Fibroblast of skin of right biceps (primary cell): ENCODE results near the gene KANSL1.
"Not testable (repeated sequence)": the region's sequence is repeated elsewhere in the genome, so short reads cannot be mapped to it uniquely, and the experiment has no call there.

Experiments
- DNase-seq: peaks from one replicate; pipeline ENCODE4 v3.0.0-alpha.2; 2013

The KANSL1 gene

DNA sequence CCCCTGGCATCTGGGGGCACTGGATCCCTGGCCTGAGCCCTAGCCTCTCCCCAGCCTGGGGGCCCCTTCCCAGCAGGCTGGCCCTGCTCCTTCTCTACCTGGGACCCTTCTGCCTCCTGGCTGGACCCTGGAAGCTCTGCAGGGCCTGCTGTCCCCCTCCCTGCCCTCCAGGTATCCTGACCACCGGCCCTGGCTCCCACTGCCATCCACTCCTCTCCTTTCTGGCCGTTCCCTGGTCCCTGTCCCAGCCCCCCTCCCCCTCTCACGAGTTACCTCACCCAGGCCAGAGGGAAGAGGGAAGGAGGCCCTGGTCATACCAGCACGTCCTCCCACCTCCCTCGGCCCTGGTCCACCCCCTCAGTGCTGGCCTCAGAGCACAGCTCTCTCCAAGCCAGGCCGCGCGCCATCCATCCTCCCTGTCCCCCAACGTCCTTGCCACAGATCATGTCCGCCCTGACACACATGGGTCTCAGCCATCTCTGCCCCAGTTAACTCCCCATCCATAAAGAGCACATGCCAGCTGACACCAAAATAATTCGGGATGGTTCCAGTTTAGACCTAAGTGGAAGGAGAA lies 180.6 kb downstream of the KANSL1 start:
- no peak for DNase-seq

DNA sequence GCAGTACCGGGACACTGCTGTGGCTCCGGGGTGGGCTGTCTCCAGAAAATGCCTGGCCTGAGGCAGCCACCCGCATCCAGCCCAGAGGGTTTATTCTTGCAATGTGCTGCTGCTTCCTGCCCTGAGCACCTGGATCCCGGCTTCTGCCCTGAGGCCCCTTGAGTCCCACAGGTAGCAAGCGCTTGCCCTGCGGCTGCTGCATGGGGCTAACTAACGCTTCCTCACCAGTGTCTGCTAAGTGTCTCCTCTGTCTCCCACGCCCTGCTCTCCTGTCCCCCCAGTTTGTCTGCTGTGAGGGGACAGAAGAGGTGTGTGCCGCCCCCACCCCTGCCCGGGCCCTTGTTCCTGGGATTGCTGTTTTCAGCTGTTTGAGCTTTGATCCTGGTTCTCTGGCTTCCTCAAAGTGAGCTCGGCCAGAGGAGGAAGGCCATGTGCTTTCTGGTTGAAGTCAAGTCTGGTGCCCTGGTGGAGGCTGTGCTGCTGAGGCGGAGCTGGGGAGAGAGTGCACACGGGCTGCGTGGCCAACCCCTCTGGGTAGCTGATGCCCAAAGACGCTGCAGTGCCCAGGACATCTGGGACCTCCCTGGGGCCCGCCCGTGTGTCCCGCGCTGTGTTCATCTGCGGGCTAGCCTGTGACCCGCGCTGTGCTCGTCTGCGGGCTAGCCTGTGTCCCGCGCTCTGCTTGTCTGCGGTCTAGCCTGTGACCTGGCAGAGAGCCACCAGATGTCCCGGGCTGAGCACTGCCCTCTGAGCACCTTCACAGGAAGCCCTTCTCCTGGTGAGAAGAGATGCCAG lies 181.3 kb downstream of the KANSL1 start:
- DNase-seq: no peak

DNA sequence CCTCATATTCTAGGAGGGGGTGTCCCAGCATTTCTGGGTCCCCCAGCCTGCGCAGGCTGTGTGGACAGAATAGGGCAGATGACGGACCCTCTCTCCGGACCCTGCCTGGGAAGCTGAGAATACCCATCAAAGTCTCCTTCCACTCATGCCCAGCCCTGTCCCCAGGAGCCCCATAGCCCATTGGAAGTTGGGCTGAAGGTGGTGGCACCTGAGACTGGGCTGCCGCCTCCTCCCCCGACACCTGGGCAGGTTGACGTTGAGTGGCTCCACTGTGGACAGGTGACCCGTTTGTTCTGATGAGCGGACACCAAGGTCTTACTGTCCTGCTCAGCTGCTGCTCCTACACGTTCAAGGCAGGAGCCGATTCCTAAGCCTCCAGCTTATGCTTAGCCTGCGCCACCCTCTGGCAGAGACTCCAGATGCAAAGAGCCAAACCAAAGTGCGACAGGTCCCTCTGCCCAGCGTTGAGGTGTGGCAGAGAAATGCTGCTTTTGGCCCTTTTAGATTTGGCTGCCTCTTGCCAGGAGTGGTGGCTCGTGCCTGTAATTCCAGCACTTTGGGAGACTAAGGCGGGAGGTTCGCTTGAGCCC lies 182.5 kb downstream of the KANSL1 start:
- no peak for DNase-seq

DNA sequence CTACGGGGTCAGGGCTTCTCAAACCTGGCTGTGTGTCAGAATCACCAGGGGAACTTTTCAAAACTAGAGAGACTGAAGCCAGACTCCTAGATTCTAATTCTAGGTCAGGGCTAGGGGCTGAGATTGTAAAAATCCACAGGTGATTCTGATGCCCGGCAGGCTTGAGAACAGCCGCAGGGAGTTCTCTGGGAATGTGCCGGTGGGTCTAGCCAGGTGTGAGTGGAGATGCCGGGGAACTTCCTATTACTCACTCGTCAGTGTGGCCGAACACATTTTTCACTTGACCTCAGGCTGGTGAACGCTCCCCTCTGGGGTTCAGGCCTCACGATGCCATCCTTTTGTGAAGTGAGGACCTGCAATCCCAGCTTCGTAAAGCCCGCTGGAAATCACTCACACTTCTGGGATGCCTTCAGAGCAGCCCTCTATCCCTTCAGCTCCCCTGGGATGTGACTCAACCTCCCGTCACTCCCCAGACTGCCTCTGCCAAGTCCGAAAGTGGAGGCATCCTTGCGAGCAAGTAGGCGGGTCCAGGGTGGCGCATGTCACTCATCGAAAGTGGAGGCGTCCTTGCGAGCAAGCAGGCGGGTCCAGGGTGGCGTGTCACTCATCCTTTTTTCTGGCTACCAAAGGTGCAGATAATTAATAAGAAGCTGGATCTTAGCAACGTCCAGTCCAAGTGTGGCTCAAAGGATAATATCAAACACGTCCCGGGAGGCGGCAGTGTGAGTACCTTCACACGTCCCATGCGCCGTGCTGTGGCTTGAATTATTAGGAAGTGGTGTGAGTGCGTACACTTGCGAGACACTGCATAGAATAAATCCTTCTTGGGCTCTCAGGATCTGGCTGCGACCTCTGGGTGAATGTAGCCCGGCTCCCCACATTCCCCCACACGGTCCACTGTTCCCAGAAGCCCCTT lies 183.3 kb downstream of the KANSL1 start:
- no peak for DNase-seq

DNA sequence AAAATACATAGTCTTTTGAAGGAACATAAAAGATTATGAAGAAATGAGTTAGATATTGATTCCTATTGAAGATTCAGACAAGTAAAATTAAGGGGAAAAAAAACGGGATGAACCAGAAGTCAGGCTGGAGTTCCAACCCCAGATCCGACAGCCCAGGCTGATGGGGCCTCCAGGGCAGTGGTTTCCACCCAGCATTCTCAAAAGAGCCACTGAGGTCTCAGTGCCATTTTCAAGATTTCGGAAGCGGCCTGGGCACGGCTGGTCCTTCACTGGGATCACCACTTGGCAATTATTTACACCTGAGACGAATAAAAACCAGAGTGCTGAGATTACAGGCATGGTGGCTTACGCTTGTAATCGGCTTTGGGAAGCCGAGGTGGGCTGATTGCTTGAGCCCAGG lies 184.6 kb downstream of the KANSL1 start:
- no peak for DNase-seq

DNA sequence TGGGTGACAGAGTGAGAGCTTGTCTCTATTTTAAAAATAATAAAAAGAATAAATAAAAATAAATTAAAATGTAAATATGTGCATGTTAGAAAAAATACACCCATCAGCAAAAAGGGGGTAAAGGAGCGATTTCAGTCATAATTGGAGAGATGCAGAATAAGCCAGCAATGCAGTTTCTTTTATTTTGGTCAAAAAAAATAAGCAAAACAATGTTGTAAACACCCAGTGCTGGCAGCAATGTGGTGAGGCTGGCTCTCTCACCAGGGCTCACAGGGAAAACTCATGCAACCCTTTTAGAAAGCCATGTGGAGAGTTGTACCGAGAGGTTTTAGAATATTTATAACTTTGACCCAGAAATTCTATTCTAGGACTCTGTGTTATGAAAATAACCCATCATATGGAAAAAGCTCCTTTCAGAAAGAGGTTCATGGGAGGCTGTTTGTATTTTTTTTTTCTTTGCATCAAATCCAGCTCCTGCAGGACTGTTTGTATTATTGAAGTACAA lies 185.7 kb downstream of the KANSL1 start:
- DNase-seq: no peak

DNA sequence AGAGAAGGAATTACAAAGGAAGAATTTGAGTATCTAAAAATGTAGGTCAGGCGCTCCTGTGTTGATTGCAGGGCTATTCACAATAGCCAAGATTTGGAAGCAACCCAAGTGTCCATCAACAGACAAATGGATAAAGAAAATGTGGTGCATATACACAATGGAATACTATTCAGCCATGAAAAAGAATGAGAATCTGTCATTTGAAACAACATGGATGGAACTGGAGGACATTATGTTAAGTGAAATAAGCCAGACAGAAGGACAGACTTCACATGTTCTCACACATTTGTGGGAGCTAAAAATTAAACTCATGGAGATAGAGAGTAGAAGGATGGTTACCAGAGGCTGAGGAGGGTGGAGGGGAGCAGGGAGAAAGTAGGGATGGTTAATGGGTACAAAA lies 187.1 kb downstream of the KANSL1 start:
- not testable (repeated sequence) for DNase-seq

DNA sequence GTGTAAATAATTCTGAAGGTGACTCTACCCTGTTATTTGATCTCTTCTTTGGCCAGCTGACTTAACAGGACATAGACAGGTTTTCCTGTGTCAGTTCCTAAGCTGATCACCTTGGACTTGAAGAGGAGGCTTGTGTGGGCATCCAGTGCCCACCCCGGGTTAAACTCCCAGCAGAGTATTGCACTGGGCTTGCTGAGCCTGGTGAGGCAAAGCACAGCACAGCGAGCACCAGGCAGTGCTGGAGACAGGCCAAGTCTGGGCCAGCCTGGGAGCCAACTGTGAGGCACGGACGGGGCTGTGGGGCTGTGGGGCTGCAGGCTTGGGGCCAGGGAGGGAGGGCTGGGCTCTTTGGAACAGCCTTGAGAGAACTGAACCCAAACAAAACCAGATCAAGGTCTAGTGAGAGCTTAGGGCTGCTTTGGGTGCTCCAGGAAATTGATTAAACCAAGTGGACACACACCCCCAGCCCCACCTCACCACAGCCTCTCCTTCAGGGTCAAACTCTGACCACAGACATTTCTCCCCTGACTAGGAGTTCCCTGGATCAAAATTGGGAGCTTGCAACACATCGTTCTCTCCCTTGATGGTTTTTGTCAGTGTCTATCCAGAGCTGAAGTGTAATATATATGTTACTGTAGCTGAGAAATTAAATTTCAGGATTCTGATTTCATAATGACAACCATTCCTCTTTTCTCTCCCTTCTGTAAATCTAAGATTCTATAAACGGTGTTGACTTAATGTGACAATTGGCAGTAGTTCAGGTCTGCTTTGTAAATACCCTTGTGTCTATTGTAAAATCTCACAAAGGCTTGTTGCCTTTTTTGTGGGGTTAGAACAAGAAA lies 189.1 kb downstream of the KANSL1 start:
- no peak for DNase-seq

DNA sequence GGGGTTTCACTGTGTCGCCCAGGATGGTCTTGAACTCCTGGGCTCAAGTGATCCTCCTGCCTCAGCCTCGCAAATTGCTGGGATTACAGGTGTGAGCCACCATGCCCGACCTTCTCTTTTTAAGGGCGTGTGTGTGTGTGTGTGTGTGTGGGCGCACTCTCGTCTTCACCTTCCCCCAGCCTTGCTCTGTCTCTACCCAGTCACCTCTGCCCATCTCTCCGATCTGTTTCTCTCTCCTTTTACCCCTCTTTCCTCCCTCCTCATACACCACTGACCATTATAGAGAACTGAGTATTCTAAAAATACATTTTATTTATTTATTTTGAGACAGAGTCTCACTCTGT lies 190.3 kb downstream of the KANSL1 start:
- no peak for DNase-seq

DNA sequence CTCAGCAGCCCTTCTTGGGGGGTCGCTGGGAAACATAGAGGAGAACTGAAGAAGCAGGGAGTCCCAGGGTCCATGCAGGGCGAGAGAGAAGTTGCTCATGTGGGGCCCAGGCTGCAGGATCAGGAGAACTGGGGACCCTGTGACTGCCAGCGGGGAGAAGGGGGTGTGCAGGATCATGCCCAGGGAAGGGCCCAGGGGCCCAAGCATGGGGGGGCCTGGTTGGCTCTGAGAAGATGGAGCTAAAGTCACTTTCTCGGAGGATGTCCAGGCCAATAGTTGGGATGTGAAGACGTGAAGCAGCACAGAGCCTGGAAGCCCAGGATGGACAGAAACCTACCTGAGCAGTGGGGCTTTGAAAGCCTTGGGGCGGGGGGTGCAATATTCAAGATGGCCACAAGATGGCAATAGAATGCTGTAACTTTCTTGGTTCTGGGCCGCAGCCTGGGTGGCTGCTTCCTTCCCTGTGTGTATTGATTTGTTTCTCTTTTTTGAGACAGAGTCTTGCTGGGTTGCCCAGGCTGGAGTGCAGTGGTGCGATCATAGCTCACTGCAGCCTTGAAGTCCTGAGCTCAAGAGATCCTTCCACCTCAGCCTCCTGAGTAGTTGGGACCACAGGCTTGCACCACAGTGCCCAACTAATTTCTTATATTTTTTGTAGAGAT lies 190.8 kb downstream of the KANSL1 start:
- DNase-seq: peak; percentile 52

DNA sequence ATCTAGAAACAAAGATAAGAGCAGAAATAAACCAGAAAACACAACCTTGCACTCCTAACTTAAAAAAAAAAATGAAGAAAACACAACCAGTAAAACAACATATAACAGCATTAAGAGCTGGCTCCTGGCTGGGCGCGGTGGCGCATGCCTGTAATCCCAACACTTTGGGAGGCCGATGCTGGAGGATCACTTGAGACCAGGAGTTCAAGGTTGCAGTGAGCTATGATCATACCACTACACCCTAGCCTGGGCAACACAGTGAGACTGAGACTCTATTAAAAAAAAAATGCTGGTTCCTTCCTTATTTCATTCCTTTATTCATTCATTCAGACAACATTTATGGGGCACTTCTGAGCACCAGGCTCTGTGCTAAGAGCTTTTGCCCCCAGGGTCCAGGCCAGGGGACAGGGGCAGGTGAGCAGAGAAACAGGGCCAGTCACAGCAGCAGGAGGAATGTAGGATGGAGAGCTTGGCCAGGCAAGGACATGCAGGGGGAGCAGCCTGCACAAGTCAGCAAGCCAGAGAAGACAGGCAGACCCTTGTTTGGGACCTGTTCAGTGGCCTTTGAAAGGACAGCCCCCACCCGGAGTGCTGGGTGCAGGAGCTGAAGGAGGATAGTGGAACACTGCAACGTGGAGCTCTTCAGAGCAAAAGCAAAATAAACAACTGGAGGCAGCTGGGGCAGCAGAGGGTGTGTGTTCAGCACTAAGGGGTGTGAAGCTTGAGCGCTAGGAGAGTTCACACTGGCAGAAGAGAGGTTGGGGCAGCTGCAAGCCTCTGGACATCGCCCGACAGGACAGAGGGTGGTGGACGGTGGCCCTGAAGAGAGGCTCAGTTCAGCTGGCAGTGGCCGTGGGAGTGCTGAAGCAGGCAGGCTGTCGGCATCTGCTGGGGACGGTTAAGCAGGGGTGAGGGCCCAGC lies 191.6 kb downstream of the KANSL1 start:
- DNase-seq: no peak

DNA sequence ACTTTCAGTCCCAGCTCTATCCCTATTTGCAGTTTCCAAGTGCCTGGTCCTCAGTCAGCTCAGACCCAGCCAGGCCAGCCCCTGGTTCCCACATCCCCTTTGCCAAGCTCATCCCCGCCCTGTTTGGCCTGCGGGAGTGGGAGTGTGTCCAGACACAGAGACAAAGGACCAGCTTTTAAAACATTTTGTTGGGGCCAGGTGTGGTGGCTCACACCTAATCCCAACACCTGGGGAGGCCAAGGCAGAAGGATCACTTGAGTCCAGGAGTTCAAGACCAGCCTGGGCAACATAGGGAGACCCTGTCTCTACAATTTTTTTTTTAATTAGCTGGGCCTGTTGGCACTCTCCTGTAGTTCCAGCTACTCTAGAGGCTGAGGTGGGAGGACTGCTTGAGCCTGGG lies 192.5 kb downstream of the KANSL1 start:
- no peak for DNase-seq

DNA sequence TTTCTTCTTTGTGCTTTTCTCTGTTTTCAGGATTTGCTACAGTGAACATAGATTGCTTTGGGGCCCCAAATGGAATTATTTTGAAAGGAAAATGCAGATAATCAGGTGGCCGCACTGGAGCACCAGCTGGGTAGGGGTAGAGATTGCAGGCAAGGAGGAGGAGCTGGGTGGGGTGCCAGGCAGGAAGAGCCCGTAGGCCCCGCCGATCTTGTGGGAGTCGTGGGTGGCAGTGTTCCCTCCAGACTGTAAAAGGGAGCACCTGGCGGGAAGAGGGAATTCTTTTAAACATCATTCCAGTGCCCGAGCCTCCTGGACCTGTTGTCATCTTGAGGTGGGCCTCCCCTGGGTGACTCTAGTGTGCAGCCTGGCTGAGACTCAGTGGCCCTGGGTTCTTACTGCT lies 192.9 kb downstream of the KANSL1 start:
- DNase-seq: no peak

DNA sequence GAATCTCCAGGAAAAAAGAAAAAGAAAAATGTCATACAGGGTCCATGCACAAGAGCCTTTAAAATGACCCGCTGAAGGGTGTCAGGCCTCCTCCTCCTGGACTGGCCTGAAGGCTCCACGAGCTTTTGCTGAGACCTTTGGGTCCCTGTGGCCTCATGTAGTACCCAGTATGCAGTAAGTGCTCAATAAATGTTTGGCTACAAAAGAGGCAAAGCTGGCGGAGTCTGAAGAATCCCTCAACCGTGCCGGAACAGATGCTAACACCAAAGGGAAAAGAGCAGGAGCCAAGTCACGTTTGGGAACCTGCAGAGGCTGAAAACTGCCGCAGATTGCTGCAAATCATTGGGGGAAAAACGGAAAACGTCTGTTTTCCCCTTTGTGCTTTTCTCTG lies 193.3 kb downstream of the KANSL1 start:
- DNase-seq: no peak

DNA sequence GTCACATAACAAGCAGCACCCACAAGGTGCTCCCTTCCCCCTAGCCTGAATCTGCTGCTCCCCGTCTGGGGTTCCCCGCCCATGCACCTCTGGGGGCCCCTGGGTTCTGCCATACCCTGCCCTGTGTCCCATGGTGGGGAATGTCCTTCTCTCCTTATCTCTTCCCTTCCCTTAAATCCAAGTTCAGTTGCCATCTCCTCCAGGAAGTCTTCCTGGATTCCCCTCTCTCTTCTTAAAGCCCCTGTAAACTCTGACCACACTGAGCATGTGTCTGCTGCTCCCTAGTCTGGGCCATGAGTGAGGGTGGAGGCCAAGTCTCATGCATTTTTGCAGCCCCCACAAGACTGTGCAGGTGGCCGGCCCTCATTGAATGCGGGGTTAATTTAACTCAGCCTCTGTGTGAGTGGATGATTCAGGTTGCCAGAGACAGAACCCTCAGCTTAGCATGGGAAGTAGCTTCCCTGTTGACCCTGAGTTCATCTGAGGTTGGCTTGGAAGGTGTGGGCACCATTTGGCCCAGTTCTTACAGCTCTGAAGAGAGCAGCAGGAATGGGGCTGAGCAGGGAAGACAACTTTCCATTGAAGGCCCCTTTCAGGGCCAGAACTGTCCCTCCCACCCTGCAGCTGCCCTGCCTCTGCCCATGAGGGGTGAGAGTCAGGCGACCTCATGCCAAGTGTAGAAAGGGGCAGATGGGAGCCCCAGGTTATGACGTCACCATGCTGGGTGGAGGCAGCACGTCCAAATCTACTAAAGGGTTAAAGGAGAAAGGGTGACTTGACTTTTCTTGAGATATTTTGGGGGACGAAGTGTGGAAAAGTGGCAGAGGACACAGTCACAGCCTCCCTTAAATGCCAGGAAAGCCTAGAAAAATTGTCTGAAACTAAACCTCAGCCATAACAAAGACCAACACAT lies 194.0 kb downstream of the KANSL1 start, which contains the start of gene STH:
STH (plus strand) TSS at position 264 of the 913 bp plus-strand sequence; CDS start at position 294, 30 bp downstream.
- DNase-seq: no peak

DNA sequence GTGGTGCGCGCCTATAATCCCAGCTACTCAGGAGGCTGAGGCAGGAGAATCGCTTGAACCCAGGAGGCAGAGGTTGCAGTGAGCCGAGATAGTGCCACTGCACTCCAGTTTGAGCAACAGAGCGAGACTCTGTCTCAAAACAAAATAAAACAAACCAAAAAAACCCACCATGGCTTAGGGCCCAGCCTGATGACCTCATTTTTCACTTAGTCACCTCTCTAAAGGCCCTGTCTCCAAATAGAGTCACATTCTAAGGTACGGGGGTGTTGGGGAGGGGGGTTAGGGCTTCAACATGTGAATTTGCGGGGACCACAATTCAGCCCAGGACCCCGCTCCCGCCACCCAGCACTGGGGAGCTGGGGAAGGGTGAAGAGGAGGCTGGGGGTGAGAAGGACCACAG lies 195.6 kb downstream of the KANSL1 start:
- peak; percentile 51 for DNase-seq

DNA sequence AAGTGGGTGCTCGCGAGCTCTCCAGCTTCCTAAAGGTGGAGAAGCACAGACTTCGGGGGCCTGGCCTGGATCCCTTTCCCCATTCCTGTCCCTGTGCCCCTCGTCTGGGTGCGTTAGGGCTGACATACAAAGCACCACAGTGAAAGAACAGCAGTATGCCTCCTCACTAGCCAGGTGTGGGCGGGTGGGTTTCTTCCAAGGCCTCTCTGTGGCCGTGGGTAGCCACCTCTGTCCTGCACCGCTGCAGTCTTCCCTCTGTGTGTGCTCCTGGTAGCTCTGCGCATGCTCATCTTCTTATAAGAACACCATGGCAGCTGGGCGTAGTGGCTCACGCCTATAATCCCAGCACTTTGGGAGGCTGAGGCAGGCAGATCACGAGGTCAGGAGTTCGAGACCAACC lies 196.1 kb downstream of the KANSL1 start:
- no peak for DNase-seq

DNA sequence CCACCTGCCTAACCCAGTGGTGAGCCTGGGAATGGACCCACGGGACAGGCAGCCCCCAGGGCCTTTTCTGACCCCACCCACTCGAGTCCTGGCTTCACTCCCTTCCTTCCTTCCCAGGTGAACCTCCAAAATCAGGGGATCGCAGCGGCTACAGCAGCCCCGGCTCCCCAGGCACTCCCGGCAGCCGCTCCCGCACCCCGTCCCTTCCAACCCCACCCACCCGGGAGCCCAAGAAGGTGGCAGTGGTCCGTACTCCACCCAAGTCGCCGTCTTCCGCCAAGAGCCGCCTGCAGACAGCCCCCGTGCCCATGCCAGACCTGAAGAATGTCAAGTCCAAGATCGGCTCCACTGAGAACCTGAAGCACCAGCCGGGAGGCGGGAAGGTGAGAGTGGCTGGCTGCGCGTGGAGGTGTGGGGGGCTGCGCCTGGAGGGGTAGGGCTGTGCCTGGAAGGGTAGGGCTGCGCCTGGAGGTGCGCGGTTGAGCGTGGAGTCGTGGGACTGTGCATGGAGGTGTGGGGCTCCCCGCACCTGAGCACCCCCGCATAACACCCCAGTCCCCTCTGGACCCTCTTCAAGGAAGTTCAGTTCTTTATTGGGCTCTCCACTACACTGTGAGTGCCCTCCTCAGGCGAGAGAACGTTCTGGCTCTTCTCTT lies 196.8 kb downstream of the KANSL1 start:
- DNase-seq: no peak
